H1 (cell line): Measurements from ENCODE around the gene SPAAR. TPM values are rescaled to one million over a fixed set of nuclear protein-coding genes. Genes with fewer than 3 reads are reported as not detected.

ENCODE experiments used
- CTCF ChIA-PET: fragments of 300-600 bp; sonication (Branson Sonifier 250); formaldehyde crosslinking; loops from one replicate; lab custom pipeline; 2021; ENCODE audit not compliant: partially characterized antibody; lab: Charles Lee
- POLR2A ChIA-PET: fragments of 300-600 bp; sonication (Branson Sonifier 250); formaldehyde crosslinking; loops from one replicate; lab custom pipeline; 2021; ENCODE audit warnings: inconsistent platforms; ENCODE audit not compliant: partially characterized antibody; lab: Charles Lee
- DNase-seq, 2 experiments: peaks; one replicate each; pipeline versions ENCODE4 v3.0.0 to v3.0.0-alpha.2; 2010 to 2022; ENCODE audit warnings: low spot score in 2 of 2, low read depth in 1 of 2, mixed read lengths in 1 of 2
- FAIRE-seq: peaks from 2 replicates; lab custom pipeline; 2011; peaks lifted over from hg19 to GRCh38; lab: Jason Lieb, UNC
- H2AFZ ChIP-seq: 2 replicates; pipeline ENCODE4 v1.8.1; 2012; ENCODE audit warnings: low read length, inconsistent platforms
- H2AK5ac ChIP-seq: 2 replicates; pipeline ENCODE4 v1.6.1; 2013; ENCODE audit warnings: low read depth, low read length
- H2BK120ac ChIP-seq: replicated peaks from 2 replicates; pipeline ENCODE3; 2013; ENCODE audit warnings: low read depth, low read length, inconsistent platforms
- H2BK12ac ChIP-seq: 2 replicates; pipeline ENCODE4 v1.6.1; 2013; ENCODE audit warnings: low read depth, low read length
- H2BK15ac ChIP-seq: 2 replicates; pipeline ENCODE4 v1.6.1; 2013; ENCODE audit warnings: low read length
- H2BK20ac ChIP-seq: 2 replicates; pipeline ENCODE4 v1.6.1; 2013; ENCODE audit warnings: low read length
- H2BK5ac ChIP-seq: 2 replicates; pipeline ENCODE4 v1.6.1; 2013; ENCODE audit warnings: low read depth, low read length
- H3K14ac ChIP-seq: 2 replicates; pipeline ENCODE4 v1.6.1; 2013; ENCODE audit warnings: inconsistent platforms; ENCODE audit not compliant: insufficient read length
- H3K18ac ChIP-seq: 2 replicates; pipeline ENCODE4 v1.6.1; 2013; ENCODE audit warnings: low read length; ENCODE audit errors: extremely low read depth
- H3K23ac ChIP-seq: 2 replicates; pipeline ENCODE4 v1.6.1; 2013; ENCODE audit warnings: inconsistent platforms; ENCODE audit not compliant: insufficient read length
- H3K23me2 ChIP-seq: 2 replicates; pipeline ENCODE4 v1.6.1; 2013; ENCODE audit warnings: low read depth, low read length
- H3K27ac ChIP-seq: 2 replicates; pipeline ENCODE4 v1.6.1; 2011; ENCODE audit warnings: low read depth, low read length, inconsistent platforms
- H3K27me3 ChIP-seq, 4 experiments: replicated peaks in 1 of 4; 1 replicate in 1 of 4; 2 replicates in 3 of 4; pipeline versions ENCODE4 v1.6.1 to v1.8.1; 2011 to 2013; ENCODE audit warnings: low read length in 3 of 4, mild to moderate bottlenecking in 3 of 4, inconsistent platforms in 2 of 4, mixed read lengths in 2 of 4, moderate library complexity in 1 of 4; ENCODE audit not compliant: control insufficient read depth in 3 of 4, insufficient read depth in 3 of 4; ENCODE audit errors: extremely low read depth in 1 of 4
- H3K36me3 ChIP-seq, 4 experiments: 2 replicates each; pipeline versions ENCODE4 v1.6.1 to v1.8.1; 2011 to 2013; ENCODE audit warnings: mild to moderate bottlenecking in 4 of 4, low read length in 3 of 4, moderate library complexity in 2 of 4, control low read depth in 1 of 4, inconsistent platforms in 1 of 4; ENCODE audit not compliant: insufficient read depth in 4 of 4, control insufficient read depth in 2 of 4
- H3K4ac ChIP-seq: replicated peaks from 2 replicates; pipeline ENCODE3; 2013; ENCODE audit warnings: low read length, low read depth, mixed read lengths, inconsistent platforms; ENCODE audit not compliant: insufficient read length
- H3K4me1 ChIP-seq, 4 experiments: replicated peaks in 1 of 4; 1 replicate in 1 of 4; 2 replicates in 3 of 4; pipeline versions ENCODE4 v1.6.1 to v1.8.1; 2011 to 2013; ENCODE audit warnings: low read length in 3 of 4, inconsistent platforms in 2 of 4, mixed read lengths in 1 of 4; ENCODE audit not compliant: insufficient read depth in 4 of 4, control insufficient read depth in 3 of 4
- H3K4me2 ChIP-seq, 2 experiments: 2 replicates each; pipeline versions ENCODE4 v1.6.1 to v1.8.1; 2011 to 2013; ENCODE audit warnings: low read depth in 2 of 2, low read length in 2 of 2, control low read depth in 1 of 2, inconsistent platforms in 1 of 2, mild to moderate bottlenecking in 1 of 2; ENCODE audit not compliant: insufficient read depth in 1 of 2
- H3K4me3 ChIP-seq, 4 experiments: fragments of 200-600, 300-600 bp in 1 of 4; sonication (generic), shearing (Covaris generic), sonication (Bioruptor Twin) in 1 of 4; 2 replicates each; pipeline versions ENCODE4 v1.5.1 to v1.8.1; 2011 to 2016; ENCODE audit warnings: low read length in 4 of 4, low read depth in 3 of 4, control low read depth in 2 of 4, inconsistent platforms in 2 of 4, mild to moderate bottlenecking in 2 of 4, mixed read lengths in 1 of 4, moderate library complexity in 1 of 4; ENCODE audit not compliant: insufficient read depth in 2 of 4; ENCODE audit errors: extremely low read depth in 1 of 4
- H3K56ac ChIP-seq: replicated peaks from 2 replicates; pipeline ENCODE3; 2013; ENCODE audit warnings: low read depth, mild to moderate bottlenecking, mixed read lengths, low read length, inconsistent platforms; ENCODE audit not compliant: insufficient read length
- H3K79me1 ChIP-seq: 2 replicates; pipeline ENCODE4 v1.6.1; 2013; ENCODE audit warnings: low read depth, low read length, control low read depth
- H3K79me2 ChIP-seq, 2 experiments: 2 replicates each; pipeline versions ENCODE4 v1.6.1 to v1.8.1; 2012 to 2013; ENCODE audit warnings: low read length in 2 of 2, mild to moderate bottlenecking in 2 of 2, inconsistent platforms in 1 of 2; ENCODE audit not compliant: insufficient read depth in 2 of 2, control insufficient read depth in 1 of 2
- H3K9ac ChIP-seq, 4 experiments: replicated peaks in 1 of 4; 1 replicate in 1 of 4; 2 replicates in 3 of 4; pipeline versions ENCODE4 v1.6.1 to v1.8.1; 2011 to 2013; ENCODE audit warnings: low read depth in 3 of 4, low read length in 3 of 4, control low read depth in 2 of 4, mild to moderate bottlenecking in 2 of 4, moderate library complexity in 2 of 4, inconsistent platforms in 1 of 4; ENCODE audit errors: extremely low read depth in 1 of 4
- H3K9me3 ChIP-seq, 2 experiments: 2 replicates each; pipeline versions ENCODE4 v1.6.1 to v1.8.1; 2012 to 2013; ENCODE audit warnings: mild to moderate bottlenecking in 2 of 2, moderate library complexity in 2 of 2, control low read depth in 1 of 2, inconsistent platforms in 1 of 2, low read depth in 1 of 2, low read length in 1 of 2, mixed read lengths in 1 of 2; ENCODE audit not compliant: insufficient read depth in 2 of 2
- H4K20me1 ChIP-seq, 2 experiments: replicated peaks in 1 of 2; 2 replicates each; pipeline versions ENCODE3 to v1.8.1; 2011 to 2013; ENCODE audit warnings: inconsistent platforms in 2 of 2, low read length in 2 of 2, mild to moderate bottlenecking in 1 of 2; ENCODE audit not compliant: insufficient read depth in 2 of 2, control insufficient read depth in 1 of 2
- H4K5ac ChIP-seq: 2 replicates; pipeline ENCODE4 v1.6.1; 2013; ENCODE audit warnings: low read length, low read depth, mixed read lengths, inconsistent platforms; ENCODE audit not compliant: insufficient read length
- H4K8ac ChIP-seq: 2 replicates; pipeline ENCODE4 v1.8.0; 2013; ENCODE audit warnings: mild to moderate bottlenecking, moderate library complexity, low read length, inconsistent platforms; ENCODE audit not compliant: insufficient read depth; ENCODE audit errors: extremely low read depth
- H4K91ac ChIP-seq: replicated peaks from 2 replicates; pipeline ENCODE3; 2013; ENCODE audit warnings: low read length, mixed read lengths, inconsistent platforms; ENCODE audit not compliant: insufficient read length
- POLR2AphosphoS5 ChIP-seq: IDR thresholded peaks from 2 replicates; pipeline ENCODE4 v1.6.1; 2011; ENCODE audit warnings: low read depth, low read length
- ZNF274 ChIP-seq: IDR thresholded peaks from 2 replicates; pipeline ENCODE4 v1.7.0; 2012; ENCODE audit warnings: low read length, borderline replicate concordance; ENCODE audit errors: extremely low read depth
- WGBS, 2 experiments: shearing (Covaris generic) in 1 of 2; methylation state at CpG; one replicate each; pipeline versions ENCODE4 v1.1.6 to v1.1.7; 2013 to 2015; ENCODE audit warnings: low lambda C conversion rate in 2 of 2, mixed read lengths in 2 of 2, inconsistent platforms in 1 of 2, low coverage in 1 of 2, missing lambda C conversion rate in 1 of 2; ENCODE audit not compliant: insufficient replicate concordance in 2 of 2, insufficient coverage in 1 of 2, insufficient read length in 1 of 2; ENCODE audit errors: extremely low coverage in 1 of 2, missing lambda C conversion rate in 1 of 2; 5-methylcytosine and 5-hydroxymethylcytosine counted together
- polyA plus RNA-seq, 7 experiments: library from polyadenylated mRNA; depleted of rRNA in 3 of 7; stranded (reverse) in 5 of 7; unstranded in 2 of 7; fragments of >200 nt in 5 of 7; fragments of 200-250 nt in 2 of 7; gene quantifications; 1 replicate in 5 of 7; 2 replicates in 1 of 7; 4 replicates in 1 of 7; pipeline versions ENCODE4 v1.2.1 to v1.2.3, GENCODE V29; 2011 to 2013; ENCODE audit warnings: missing spikeins in 2 of 7, mixed read lengths in 2 of 7
- total RNA-seq: library from RNA; stranded (reverse); fragmentation: NEBNext Ultra II Directional; extraction: Animal tissue kit (Norgen Biotek cat#: 25700); gene quantifications from 2 replicates; pipeline ENCODE4 v1.2.1, GENCODE V29; 2021

SPAAR gene
- total and polyA plus RNA-seq, 2 of the 8 experiments (the other 6 are each of a cell fraction or from before 2014, with no cell fraction given), result 0.27 TPM; not detected in 1

GRCh38 chr9:35930989-35931388 is 21.7 kb downstream of the SPAAR start:
- Histone ChIP-seq H3K9ac (no peak overlapping the region), H4K20me1 (no peaks in the 10 kb centered on the region), H3K4ac (no peak overlapping the region), H4K8ac (no peak overlapping the region), H3K4me2 (no peak overlapping the region), H2BK120ac (no peak overlapping the region), H3K4me3 (no peak overlapping the region), H2AK5ac (no peak overlapping the region), H3K79me1 (no peaks in the 10 kb centered on the region), H4K5ac (no peak overlapping the region), H3K56ac (no peak overlapping the region), H2BK12ac (no peak overlapping the region), H3K27ac (no peak overlapping the region), H3K27me3 (no peaks in the 10 kb centered on the region), H2AFZ (no peak overlapping the region), H2BK20ac (no peak overlapping the region), H3K18ac (no peak overlapping the region), H3K36me3 (no peaks in the 10 kb centered on the region), H3K23ac (no peak overlapping the region), H3K9me3 (no peaks in the 10 kb centered on the region), H3K4me1 (no peaks in the 10 kb centered on the region), H2BK5ac (no peak overlapping the region), H3K14ac (no peak overlapping the region), H4K91ac (no peak overlapping the region), H3K23me2 (no peaks in the 10 kb centered on the region), H2BK15ac (no peak overlapping the region), H3K79me2 (no peaks in the 10 kb centered on the region)
- FAIRE-seq (no peak), DNase-seq (no peak)
- ChIA-PET POLR2A (interaction anchor here (1.4 kb wide), 1 partner anchor 15 kb away, joined by 5 read pairs; no protein-coding TSS in a partner anchor), CTCF (interaction anchor here (0.8 kb wide), 1 partner anchor 21 kb away, joined by 3 read pairs; no protein-coding TSS in a partner anchor)
- 84% methylated on average over 3 of the region's 3 CpGs; no CpG with 5 or more reads in 1 of the 2 experiments for WGBS, 2 experiments
- TF ChIP-seq POLR2AphosphoS5, result no peak
- TF ChIP-seq ZNF274, result no peak
